GM19035 (cell line): ENCODE data around the gene TPSD1.
"Not testable (repeated sequence)": the region's sequence is repeated elsewhere in the genome, so short reads cannot be mapped to it uniquely, and the experiment has no call there.

Source experiments
- ATAC-seq: cut with Tn5 transposase; IDR thresholded peaks from one replicate; pipeline ENCODE4 v1.9.1; 2021; ENCODE audit not compliant: unreplicated experiment

TPSD1 gene

GRCh38 chr16:1262210-1262845, 6.5 kb downstream of the TPSD1 start:
- no peak for ATAC-seq

- no peak for ATAC-seq
These were observed 7.0 kb downstream of the TPSD1 start for GRCh38 chr16:1262846-1263221.

DNA sequence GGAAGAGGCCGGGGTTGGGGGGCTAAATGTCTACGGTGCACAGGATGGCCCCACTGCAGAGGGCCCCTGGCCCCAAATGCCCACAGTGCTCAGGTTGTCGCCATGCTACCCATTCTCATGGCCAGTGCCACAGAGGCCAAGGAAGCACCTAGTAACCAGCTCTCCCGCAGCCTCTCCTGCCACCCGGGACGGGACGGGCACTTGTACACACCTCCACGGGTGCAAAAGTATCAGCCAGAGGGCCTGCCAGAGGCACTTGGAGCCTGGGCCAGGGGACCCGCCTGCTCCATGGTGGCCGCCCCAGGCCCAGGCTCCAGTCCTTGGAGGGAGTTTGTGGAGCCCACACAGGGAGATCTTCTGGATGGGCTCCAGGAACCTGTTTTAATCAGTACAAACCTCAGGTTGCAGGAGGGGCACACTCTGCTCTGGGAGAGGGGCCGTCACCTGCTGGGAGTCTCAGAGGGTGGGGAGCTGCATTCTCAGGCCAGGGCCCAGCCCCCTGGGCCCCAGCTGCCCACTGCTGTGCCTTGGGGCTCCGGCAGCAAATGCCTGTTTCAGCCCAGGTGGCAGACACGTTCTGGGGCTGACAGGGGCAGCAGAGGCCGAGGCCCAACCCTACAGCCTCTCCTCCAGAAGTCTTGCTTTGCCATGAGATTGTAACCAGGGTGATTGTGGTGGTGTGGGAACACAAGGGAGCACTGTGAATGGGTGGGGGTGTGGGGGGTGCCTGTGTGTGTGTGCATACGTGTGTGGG, 7.9 kb downstream of the TPSD1 start:
- ATAC-seq: no peak

GRCh38 chr16:1264345-1265089, 8.6 kb downstream of the TPSD1 start:
- no peak for ATAC-seq

- no peak for ATAC-seq
These were observed 9.3 kb downstream of the TPSD1 start for GRCh38 chr16:1265090-1265630.

DNA sequence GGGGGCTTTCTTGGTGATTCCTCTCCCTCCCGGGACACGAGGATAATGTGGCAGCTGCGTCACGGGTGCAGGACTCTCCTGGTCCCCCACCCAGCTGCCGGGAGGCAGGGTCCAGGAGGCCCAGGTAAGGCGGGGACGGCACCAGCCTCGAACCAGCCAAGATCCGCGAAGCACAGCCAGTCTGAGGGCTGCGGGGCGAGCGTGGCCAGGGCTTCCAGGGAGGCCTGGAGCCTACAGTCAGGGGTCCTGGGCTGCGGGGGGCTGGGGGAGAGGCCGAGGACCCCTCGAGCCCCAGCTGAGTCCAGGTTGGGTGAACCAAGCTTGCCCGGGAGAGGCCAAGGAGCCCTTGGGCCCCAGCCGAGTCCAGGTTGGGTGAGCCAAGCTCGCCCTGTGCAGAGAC, 10.0 kb downstream of the TPSD1 start:
- no peak for ATAC-seq

DNA sequence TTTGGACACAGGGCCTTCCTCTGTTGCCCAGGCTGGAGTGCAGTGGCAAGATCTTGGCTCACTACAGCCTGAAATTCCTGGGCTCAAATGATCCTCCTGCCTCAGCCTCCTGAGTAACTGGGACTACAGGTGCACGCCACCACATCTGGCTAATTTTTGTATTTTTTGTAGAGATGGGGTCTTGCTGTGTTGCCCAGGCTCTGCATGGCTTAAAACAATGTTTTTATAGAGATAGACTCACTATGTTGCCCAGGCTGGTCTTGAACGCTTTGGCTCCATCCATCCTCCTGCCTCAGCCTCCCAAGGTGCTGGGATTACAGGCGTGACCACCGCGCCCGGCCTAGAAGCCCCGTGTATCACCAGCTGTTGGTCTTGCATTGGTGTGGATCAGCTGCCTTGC, 13.5 kb downstream of the TPSD1 start:
- ATAC-seq: not testable (repeated sequence)

DNA sequence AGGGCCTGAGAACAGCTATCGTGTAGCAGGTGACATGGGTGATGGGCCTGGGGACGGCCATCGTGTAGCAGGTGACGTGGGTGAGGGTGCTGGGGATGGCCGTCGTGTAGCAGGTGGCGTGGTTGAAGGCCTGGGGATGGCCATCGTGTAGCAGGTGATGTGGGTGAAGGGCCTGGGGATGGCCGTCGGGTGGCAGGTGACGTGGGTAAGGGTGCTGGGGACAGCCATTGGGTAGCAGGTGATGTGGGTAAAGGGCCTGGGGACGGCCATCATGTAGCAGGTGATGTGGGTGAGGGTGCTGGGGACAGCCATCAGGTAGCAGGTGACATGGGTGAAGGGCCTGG, 15.5 kb downstream of the TPSD1 start:
- no peak for ATAC-seq

DNA sequence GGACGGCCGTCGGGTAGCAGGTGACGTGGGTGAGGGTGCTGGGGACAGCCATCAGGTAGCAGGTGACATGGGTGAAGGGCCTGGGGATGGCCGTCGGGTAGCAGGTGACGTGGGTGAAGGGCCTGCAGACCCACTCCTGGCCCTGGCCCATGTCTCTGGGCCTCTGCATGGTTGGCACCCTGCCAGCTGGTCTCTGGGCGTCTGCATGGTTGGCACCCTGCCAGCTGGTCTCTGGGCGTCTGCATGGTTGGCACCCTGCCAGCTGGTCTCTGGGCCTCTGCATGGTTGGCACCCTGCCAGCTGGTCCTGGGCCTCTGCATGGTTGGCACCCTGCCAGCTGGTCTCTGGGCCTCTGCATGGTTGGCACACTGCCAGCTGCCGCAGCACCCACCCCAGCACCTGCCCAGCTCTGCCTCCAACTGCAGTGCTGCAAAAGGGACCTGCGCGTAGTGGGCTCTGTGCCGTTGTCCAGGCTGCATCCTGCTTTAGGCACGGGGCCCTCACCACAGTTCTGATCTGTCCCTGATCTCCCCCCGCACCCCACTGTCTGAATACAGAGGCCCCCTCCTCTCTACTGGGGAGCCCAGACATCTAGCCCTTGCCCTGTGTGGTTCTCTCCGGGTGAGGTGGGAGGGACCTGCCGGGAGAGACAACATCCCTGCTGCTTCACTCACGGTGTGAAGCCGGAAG, 16.0 kb downstream of the TPSD1 start:
- not testable (repeated sequence) for ATAC-seq

GRCh38 chr16:1272453-1273198, 16.8 kb downstream of the TPSD1 start:
- no peak for ATAC-seq

- ATAC-seq: no peak
These were observed 17.9 kb downstream of the TPSD1 start for GRCh38 chr16:1273816-1274215.

DNA sequence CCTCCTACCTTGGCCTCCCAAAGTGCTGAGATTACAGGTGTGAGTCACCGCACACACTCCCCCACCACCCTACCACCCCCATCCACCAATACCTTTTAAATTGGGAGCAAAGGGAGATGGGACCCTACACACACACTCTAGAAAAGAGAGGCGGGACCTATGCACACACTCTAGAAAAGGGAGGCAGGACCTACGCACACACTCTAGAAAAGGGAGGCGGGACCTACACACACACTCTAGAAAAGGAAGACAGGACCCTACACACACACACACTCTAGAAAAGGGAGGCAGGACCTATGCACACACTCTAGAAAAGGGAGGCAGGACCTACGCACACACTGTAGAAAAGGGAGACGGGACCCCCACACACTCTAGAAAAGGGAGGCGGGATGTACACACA, 18.9 kb downstream of the TPSD1 start:
- ATAC-seq: no peak

GRCh38 chr16:1275791-1276579, 20.1 kb downstream of the TPSD1 start:
- ATAC-seq: no peak

DNA sequence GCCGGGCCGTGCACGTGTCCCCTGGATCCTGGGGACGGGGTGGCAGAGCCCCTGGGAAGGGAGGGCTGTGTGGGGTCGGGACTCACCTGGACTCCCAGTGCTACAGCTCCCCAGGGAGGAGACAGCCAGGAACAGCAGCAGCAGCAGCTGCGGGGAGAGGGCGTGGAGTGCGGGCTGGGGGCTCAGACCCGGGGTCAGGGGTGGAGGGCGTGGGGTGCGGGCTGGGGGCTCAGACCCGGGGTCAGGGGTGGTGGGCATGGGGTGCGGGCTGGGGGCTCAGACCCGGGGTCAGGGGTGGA, 20.7 kb downstream of the TPSD1 start:
- no peak for ATAC-seq

- no peak for ATAC-seq
These were observed 21.3 kb downstream of the TPSD1 start for GRCh38 chr16:1277151-1277598.

GRCh38 chr16:1277617-1278282, 21.9 kb downstream of the TPSD1 start:
- no peak for ATAC-seq

DNA sequence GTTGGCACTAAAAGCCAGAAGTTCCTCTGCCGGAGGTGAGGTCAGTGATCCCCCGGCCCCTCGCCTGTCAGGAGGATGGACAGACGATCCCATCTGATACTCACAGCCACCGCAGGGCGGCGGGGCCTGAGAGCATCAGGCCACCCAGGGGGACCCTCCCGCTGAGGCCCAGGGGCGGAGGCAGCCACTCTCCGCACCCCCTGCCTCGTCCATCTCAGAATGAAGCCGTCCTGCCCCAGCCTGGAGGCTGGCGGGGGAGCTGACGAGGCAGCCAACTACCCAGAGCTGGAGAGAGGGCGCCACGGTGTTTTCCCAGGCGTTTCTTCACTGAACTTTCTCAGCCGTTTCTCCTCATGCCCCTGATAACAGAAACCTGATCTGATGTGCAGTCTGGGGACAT, 22.6 kb downstream of the TPSD1 start:
- no peak for ATAC-seq

- ATAC-seq: no peak
These were observed 23.4 kb downstream of the TPSD1 start for GRCh38 chr16:1279081-1279944.
